GM18499 (cell line): ENCODE results near the gene CHMP1B.
"Not testable (repeated sequence)": the region's sequence is repeated elsewhere in the genome, so short reads cannot be mapped to it uniquely, and the experiment has no call there.

ENCODE experiments used
- ATAC-seq: cut with Tn5 transposase; IDR thresholded peaks from one replicate; pipeline ENCODE4 v1.9.1; 2021; ENCODE audit warnings: moderate number of reproducible peaks; ENCODE audit not compliant: insufficient read depth, unreplicated experiment

The CHMP1B gene

GRCh38 chr18:11834772-11835171 is 16.4 kb upstream of the CHMP1B start:
- no peak for ATAC-seq

GRCh38 chr18:11839556-11839955 is 11.7 kb upstream of the CHMP1B start:
- no peak for ATAC-seq

GRCh38 chr18:11840493-11840892 is 10.7 kb upstream of the CHMP1B start:
- ATAC-seq: no peak

- no peak for ATAC-seq
Measured at GRCh38 chr18:11842562-11842961, 8.7 kb upstream of the CHMP1B start.

- ATAC-seq: no peak
Measured at GRCh38 chr18:11844436-11844835, 6.8 kb upstream of the CHMP1B start.

- ATAC-seq: no peak
Measured at GRCh38 chr18:11845654-11846053, 5.6 kb upstream of the CHMP1B start.

- ATAC-seq: no peak
Measured at GRCh38 chr18:11847811-11848210, 3.4 kb upstream of the CHMP1B start.

GRCh38 chr18:11849279-11849678 is 1.9 kb upstream of the CHMP1B start:
- ATAC-seq: no peak

- no peak for ATAC-seq
Measured at GRCh38 chr18:11849841-11850634, 1.2 kb upstream of the CHMP1B start.

GRCh38 chr18:11850821-11851145 is 430 bp upstream of the CHMP1B start:
- ATAC-seq: peak; percentile 22

GRCh38 chr18:11851806-11852337 is 659 bp downstream of the CHMP1B start:
- no peak for ATAC-seq

GRCh38 chr18:11854554-11854953 is 3.3 kb downstream of the CHMP1B start:
- not testable (repeated sequence) for ATAC-seq

- ATAC-seq: no peak
Measured at GRCh38 chr18:11857177-11857887, 6.1 kb downstream of the CHMP1B start.

- no peak for ATAC-seq
Measured at GRCh38 chr18:11859282-11859830, 8.1 kb downstream of the CHMP1B start.

GRCh38 chr18:11859903-11860407 is 8.7 kb downstream of the CHMP1B start:
- ATAC-seq: no peak

- ATAC-seq: no peak
Measured at GRCh38 chr18:11860594-11861450, 9.6 kb downstream of the CHMP1B start.

- no peak for ATAC-seq
Measured at GRCh38 chr18:11861583-11862288, 10.5 kb downstream of the CHMP1B start.

GRCh38 chr18:11862468-11863137 is 11.4 kb downstream of the CHMP1B start:
- ATAC-seq: no peak

GRCh38 chr18:11864471-11864870 is 13.3 kb downstream of the CHMP1B start:
- ATAC-seq: no peak
